Progenitor cell of endocrine pancreas (in vitro differentiated cells): ENCODE measurements around the gene SCFD1. TPM values are rescaled to one million over a fixed set of nuclear protein-coding genes. Genes with fewer than 3 reads are reported as not detected.
"Not testable (repeated sequence)": the region's sequence is repeated elsewhere in the genome, so short reads cannot be mapped to it uniquely, and the experiment has no call there.

Source experiments
- DNase-seq: peaks from one replicate; pipeline ENCODE4 v3.0.0; 2021; ENCODE audit warnings: low spot score; ENCODE audit not compliant: unreplicated experiment
- H3K27ac Mint-ChIP-seq: 2 replicates; pipeline ENCODE4 v1.8.0; 2021; ENCODE audit warnings: mild to moderate bottlenecking, moderate library complexity, mixed read lengths
- H3K27me3 Mint-ChIP-seq: 2 replicates; pipeline ENCODE4 v1.8.0; 2021; ENCODE audit warnings: mixed read lengths
- H3K36me3 Mint-ChIP-seq: 2 replicates; pipeline ENCODE4 v1.8.0; 2022; ENCODE audit warnings: mixed read lengths; ENCODE audit not compliant: insufficient read depth
- H3K4me1 Mint-ChIP-seq: 2 replicates; pipeline ENCODE4 v1.8.0; 2021; ENCODE audit warnings: low read depth, mixed read lengths
- H3K4me3 Mint-ChIP-seq: 2 replicates; pipeline ENCODE4 v1.8.0; 2021; ENCODE audit warnings: low read depth, mild to moderate bottlenecking, moderate library complexity, mixed read lengths
- H3K9me3 Mint-ChIP-seq: 2 replicates; pipeline ENCODE4 v1.8.0; 2021; ENCODE audit warnings: low read depth, mixed read lengths
- CTCF ChIP-seq: fragments of 200-600 bp; sonication (generic); IDR thresholded peaks from one replicate; pipeline ENCODE4 v1.5.0; 2021; ENCODE audit warnings: antibody characterized with exemption, mild to moderate bottlenecking; ENCODE audit not compliant: unreplicated experiment
- total RNA-seq: library from RNA; stranded (reverse); gene quantifications from 2 replicates; pipeline ENCODE4 v1.2.1, GENCODE V29; 2021

The SCFD1 gene
- total RNA-seq, 1 donor from 2014 or later: 97.6 TPM

GRCh38 chr14:30678926-30679431, 56.9 kb downstream of the SCFD1 start:
- Mint-ChIP-seq H3K9me3 (no peaks in the 10 kb centered on the region), H3K4me1 (peaks cover 1% of the 10 kb centered on the region), H3K4me3 (no peak overlapping the region), H3K27me3 (no peaks in the 10 kb centered on the region), H3K36me3 (peaks cover 28% of the 10 kb centered on the region), H3K27ac (no peak overlapping the region)
- TF ChIP-seq CTCF: no peak
- no peak for DNase-seq

- Mint-ChIP-seq H3K4me3 (no peak overlapping the region), H3K27ac (no peak overlapping the region), H3K27me3 (no peaks in the 10 kb centered on the region), H3K36me3 (peaks cover 30% of the 10 kb centered on the region), H3K4me1 (peaks cover 1% of the 10 kb centered on the region), H3K9me3 (no peaks in the 10 kb centered on the region)
- DNase-seq: no peak
- TF ChIP-seq CTCF: no peak
Measured at GRCh38 chr14:30680036-30680435, 57.9 kb downstream of the SCFD1 start.

- H3K27ac Mint-ChIP-seq, H3K27me3 Mint-ChIP-seq, H3K4me3 Mint-ChIP-seq, H3K9me3 Mint-ChIP-seq, H3K4me1 Mint-ChIP-seq, DNase-seq: not testable (repeated sequence)
- H3K36me3 Mint-ChIP-seq: peaks cover 28% of the 10 kb centered on the region
Measured at GRCh38 chr14:30680776-30681175, 58.7 kb downstream of the SCFD1 start.

DNA sequence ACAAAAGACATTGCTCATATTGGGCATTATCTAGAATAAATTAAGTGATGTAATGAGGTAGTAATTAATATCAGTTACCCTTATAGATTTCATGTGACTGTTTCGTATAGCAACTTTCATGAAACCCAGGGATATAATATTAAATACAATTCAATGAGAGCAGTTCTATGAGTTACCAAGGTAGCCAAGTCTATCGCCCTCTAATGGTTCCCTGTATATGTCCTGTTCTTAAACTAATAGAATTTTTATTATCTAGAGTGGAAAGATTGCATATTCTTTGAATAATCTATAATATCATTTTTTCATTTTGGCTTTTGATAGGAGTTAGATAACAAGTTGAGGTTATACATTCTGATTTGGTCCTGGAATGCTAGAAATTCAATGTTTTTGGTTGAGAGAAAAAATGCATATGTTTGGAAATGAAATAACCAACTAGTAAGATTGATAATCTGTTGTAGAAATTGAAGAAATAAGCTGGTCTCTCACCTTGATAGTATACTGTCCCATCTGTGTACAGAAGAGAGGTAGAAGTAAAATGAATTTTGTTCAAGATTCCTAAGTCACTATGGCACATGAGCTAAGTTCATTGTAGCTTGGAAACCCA, 59.7 kb downstream of the SCFD1 start:
- no peaks in the 10 kb centered on the region for H3K9me3 Mint-ChIP-seq
- H3K4me1 Mint-ChIP-seq: peaks cover 1% of the 10 kb centered on the region
- no peak overlapping the region for H3K27ac Mint-ChIP-seq
- peak; percentile 53 for TF ChIP-seq CTCF
- H3K27me3 Mint-ChIP-seq: no peaks in the 10 kb centered on the region
- no peak for DNase-seq
- no peak overlapping the region for H3K4me3 Mint-ChIP-seq
- peaks cover 23% of the 10 kb centered on the region for H3K36me3 Mint-ChIP-seq

- peak; percentile 23 for DNase-seq
- not testable (repeated sequence) for H3K36me3 Mint-ChIP-seq, H3K9me3 Mint-ChIP-seq, H3K27me3 Mint-ChIP-seq
- TF ChIP-seq CTCF: peak; percentile 52
- Mint-ChIP-seq H3K27ac (peak overlapping the region; percentile 98), H3K4me1 (peaks cover 15% of the 10 kb centered on the region), H3K4me3 (peak overlapping the region; percentile 73)
Measured at GRCh38 chr14:30690487-30691355, 68.6 kb downstream of the SCFD1 start.
